ENCODE data around the gene ZNF202. TPM values are rescaled to one million over a fixed set of nuclear protein-coding genes. Genes with fewer than 3 reads are reported as not detected.
"Not testable (repeated sequence)": the region's sequence is repeated elsewhere in the genome, so short reads cannot be mapped to it uniquely, and the experiment has no call there.

Gene ZNF202
- total and polyA plus RNA-seq, 9 donors: 13.0 to 22.8 (median 16.7) TPM

DNA sequence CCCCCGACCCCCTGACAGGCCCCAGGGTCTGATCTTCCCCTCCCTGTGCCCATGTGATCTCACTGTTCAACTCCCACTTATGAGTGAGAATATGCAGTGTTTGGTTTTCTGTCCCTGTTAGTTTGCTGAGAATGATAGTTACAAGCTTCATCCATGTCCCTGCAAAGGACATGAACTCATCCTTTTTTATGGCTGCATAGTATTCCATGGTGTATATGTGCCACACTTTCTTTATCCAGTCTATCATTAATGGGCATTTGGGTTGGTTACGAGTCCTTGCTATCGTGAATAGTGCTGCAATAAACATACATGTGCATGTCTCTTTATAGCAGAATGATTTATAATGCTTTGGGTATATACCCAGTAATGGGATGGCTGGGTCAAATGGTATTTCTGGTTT lies 28.8 kb downstream of the ZNF202 start:
- H3K4me3 ChIP-seq (ENCODE audit: low read length); DNase-seq: not testable (repeated sequence)
- no CpG with 5 or more reads among the region's 3 CpGs for WGBS (ENCODE audit: insufficient coverage)

DNA sequence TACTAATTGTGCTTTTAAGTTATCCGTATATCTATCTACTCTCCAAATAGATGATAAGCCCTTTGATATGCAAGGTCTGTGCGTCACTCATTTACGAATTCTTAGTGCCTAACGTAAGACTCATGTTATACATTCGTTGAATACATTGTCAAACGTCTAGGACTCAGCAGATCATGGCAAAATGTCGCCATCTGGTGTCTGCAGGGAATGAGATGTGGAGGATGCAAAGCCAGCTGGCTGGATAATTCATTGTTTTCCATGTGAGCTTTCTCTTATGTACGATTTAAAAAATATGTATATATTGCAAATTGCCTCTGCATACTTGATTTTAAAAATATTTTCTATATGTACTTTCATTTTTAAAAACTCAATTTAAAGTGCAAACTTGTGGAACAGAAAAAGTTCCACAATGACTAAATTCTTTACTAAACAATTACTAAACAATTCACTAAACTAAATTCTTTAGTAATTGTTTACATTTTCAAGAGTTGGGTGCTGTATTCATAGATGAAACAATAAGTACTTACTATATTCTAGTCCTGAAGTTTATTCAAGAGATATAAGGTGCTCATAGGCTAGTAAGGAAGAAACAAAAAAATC lies 33.8 kb downstream of the ZNF202 start:
- Histone ChIP-seq H3K4me3 (ENCODE audit: low read length) (no peak overlapping the region), H3K4me1 (ENCODE audit: control insufficient read depth, insufficient read depth, low read length) (peaks cover 7% of the 10 kb centered on the region), H3K27ac (ENCODE audit: low read length) (no peak overlapping the region), H3K9me3 (replicated peaks; ENCODE audit: control insufficient read depth, low read depth, low read length) (no peaks in the 10 kb centered on the region), H3K36me3 (ENCODE audit: control insufficient read depth, insufficient read depth, low read length) (no peaks in the 10 kb centered on the region), H3K27me3 (ENCODE audit: control insufficient read depth, insufficient read depth, low read length) (no peaks in the 10 kb centered on the region)
- WGBS (ENCODE audit: insufficient coverage): no CpG with 5 or more reads among the region's 8 CpGs
- DNase-seq: peak; percentile 80

More for the DNA sequence above, 28.8 kb downstream of the ZNF202 start:
- H3K36me3 ChIP-seq (ENCODE audit: control insufficient read depth, insufficient read depth, low read length); H3K27me3 ChIP-seq (ENCODE audit: control insufficient read depth, insufficient read depth, low read length); H3K4me1 ChIP-seq (ENCODE audit: control insufficient read depth, insufficient read depth, low read length); H3K9me3 ChIP-seq (replicated peaks; ENCODE audit: control insufficient read depth, low read depth, low read length); H3K27ac ChIP-seq (ENCODE audit: low read length): not testable (repeated sequence)

DNA sequence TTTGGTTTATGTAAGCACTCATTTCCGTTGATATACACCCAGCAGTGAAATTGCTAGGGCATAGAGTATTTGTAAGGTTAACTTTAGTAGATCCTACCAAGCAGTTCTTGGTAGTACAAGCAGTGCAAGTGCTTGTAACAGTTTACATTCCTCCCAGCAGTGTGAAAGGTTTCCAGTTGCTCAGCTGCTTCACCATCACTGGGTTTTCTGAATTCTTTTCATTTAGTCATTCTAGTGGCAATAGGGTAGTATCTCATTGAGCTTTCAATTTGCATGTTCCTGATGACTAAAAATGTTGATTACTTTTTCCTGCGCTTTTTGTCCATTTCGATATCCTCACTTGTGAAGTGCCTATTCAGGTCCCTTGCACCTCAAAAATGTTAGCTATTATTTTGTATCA lies 34.3 kb downstream of the ZNF202 start:
- H3K36me3 ChIP-seq (ENCODE audit: control insufficient read depth, insufficient read depth, low read length): no peaks in the 10 kb centered on the region
- 92% methylated on average over 2 of the region's 3 CpGs for WGBS (ENCODE audit: insufficient coverage)
- peaks cover 12% of the 10 kb centered on the region for H3K4me1 ChIP-seq (ENCODE audit: control insufficient read depth, insufficient read depth, low read length)
- no peak overlapping the region for H3K27ac ChIP-seq (ENCODE audit: low read length)
- H3K27me3 ChIP-seq (ENCODE audit: control insufficient read depth, insufficient read depth, low read length): no peaks in the 10 kb centered on the region
- no peak for DNase-seq
- no peak overlapping the region for H3K4me3 ChIP-seq (ENCODE audit: low read length)
- H3K9me3 ChIP-seq (replicated peaks; ENCODE audit: control insufficient read depth, low read depth, low read length): no peaks in the 10 kb centered on the region

DNA sequence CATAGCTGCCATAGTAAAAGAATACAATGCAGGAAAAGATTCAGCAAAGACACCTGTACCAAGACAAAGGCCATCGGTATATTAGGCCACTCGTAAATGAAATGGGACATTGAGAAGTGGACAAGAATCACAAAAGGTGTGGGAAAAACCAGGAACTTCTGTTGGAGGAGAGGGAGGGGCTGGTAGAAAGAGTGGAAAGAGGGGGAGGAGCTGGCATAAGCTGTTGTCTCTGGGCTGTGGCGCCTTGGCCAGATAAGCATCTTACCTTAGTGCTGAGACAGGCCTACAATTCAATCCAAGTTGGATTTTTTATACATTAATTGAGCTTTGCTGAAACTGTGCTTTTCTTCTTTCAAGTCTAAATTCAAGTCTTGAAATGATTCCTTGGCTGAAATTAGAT lies 37.1 kb downstream of the ZNF202 start:
- peaks cover 16% of the 10 kb centered on the region for H3K4me1 ChIP-seq (ENCODE audit: control insufficient read depth, insufficient read depth, low read length)
- no peaks in the 10 kb centered on the region for H3K27me3 ChIP-seq (ENCODE audit: control insufficient read depth, insufficient read depth, low read length)
- no peak for DNase-seq
- no peaks in the 10 kb centered on the region for H3K9me3 ChIP-seq (replicated peaks; ENCODE audit: control insufficient read depth, low read depth, low read length)
- no peaks in the 10 kb centered on the region for H3K36me3 ChIP-seq (ENCODE audit: control insufficient read depth, insufficient read depth, low read length)
- H3K27ac ChIP-seq (ENCODE audit: low read length): no peak overlapping the region
- H3K4me3 ChIP-seq (ENCODE audit: low read length): no peak overlapping the region
- WGBS (ENCODE audit: insufficient coverage): 94% methylated on average over 2 of the region's 3 CpGs

- no peaks in the 10 kb centered on the region for H3K9me3 ChIP-seq (replicated peaks; ENCODE audit: control insufficient read depth, low read depth, low read length)
- no peaks in the 10 kb centered on the region for H3K36me3 ChIP-seq (ENCODE audit: control insufficient read depth, insufficient read depth, low read length)
- no peak overlapping the region for H3K4me3 ChIP-seq (ENCODE audit: low read length)
- no peak overlapping the region for H3K27ac ChIP-seq (ENCODE audit: low read length)
- no peaks in the 10 kb centered on the region for H3K27me3 ChIP-seq (ENCODE audit: control insufficient read depth, insufficient read depth, low read length)
- DNase-seq: no peak
- 39% methylated on average over 2 of the region's 2 CpGs for WGBS (ENCODE audit: insufficient coverage)
- peaks cover 16% of the 10 kb centered on the region for H3K4me1 ChIP-seq (ENCODE audit: control insufficient read depth, insufficient read depth, low read length)
These were observed 38.8 kb downstream of the ZNF202 start for GRCh38 chr11:123702696-123703095.

- peaks cover 16% of the 10 kb centered on the region for H3K4me1 ChIP-seq (ENCODE audit: control insufficient read depth, insufficient read depth, low read length)
- no peaks in the 10 kb centered on the region for H3K9me3 ChIP-seq (replicated peaks; ENCODE audit: control insufficient read depth, low read depth, low read length)
- DNase-seq: peak; percentile 56
- WGBS (ENCODE audit: insufficient coverage): 71% methylated on average over 1 of the region's 9 CpGs
- H3K27me3 ChIP-seq (ENCODE audit: control insufficient read depth, insufficient read depth, low read length): no peaks in the 10 kb centered on the region
- peak overlapping the region; percentile 59 for H3K27ac ChIP-seq (ENCODE audit: low read length)
- no peak overlapping the region for H3K4me3 ChIP-seq (ENCODE audit: low read length)
- H3K36me3 ChIP-seq (ENCODE audit: control insufficient read depth, insufficient read depth, low read length): no peaks in the 10 kb centered on the region
These were observed 39.3 kb downstream of the ZNF202 start for GRCh38 chr11:123702139-123702538.

GRCh38 chr11:123700772-123701171 lies 40.7 kb downstream of the ZNF202 start:
- WGBS (ENCODE audit: insufficient coverage): 93% methylated on average over 2 of the region's 3 CpGs
- Histone ChIP-seq H3K27ac (ENCODE audit: low read length) (no peak overlapping the region), H3K36me3 (ENCODE audit: control insufficient read depth, insufficient read depth, low read length) (no peaks in the 10 kb centered on the region), H3K9me3 (replicated peaks; ENCODE audit: control insufficient read depth, low read depth, low read length) (no peaks in the 10 kb centered on the region), H3K4me3 (ENCODE audit: low read length) (no peak overlapping the region), H3K27me3 (ENCODE audit: control insufficient read depth, insufficient read depth, low read length) (no peaks in the 10 kb centered on the region), H3K4me1 (ENCODE audit: control insufficient read depth, insufficient read depth, low read length) (peaks cover 16% of the 10 kb centered on the region)
- no peak for DNase-seq

DNA sequence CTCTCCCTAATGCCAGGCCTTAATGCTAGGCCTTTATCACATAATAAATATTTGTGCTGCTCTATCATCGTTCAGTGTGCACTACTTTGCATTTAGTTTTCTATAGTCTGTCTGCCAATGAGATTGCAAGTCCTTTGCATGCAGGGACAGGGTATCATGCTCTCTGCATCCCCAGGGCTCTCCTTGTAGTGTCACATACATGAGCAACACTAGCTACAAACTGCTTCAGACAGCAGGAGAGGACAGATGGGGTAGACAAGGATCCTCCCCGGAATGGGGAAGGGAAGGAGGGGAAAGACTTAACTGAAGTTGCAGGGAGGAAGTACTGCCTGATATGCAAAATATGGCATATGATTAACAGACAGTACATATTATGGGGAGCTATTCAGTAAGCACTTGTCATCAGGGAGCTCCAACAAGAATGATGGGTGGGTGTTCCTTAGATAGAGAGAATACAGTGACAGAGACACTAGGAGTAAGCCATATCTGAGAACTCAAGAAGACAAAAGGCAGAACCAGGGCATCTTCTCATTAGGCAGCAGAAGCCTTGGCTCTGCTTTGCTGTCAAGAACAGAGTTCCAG lies 42.8 kb downstream of the ZNF202 start:
- H3K9me3 ChIP-seq (replicated peaks; ENCODE audit: control insufficient read depth, low read depth, low read length): no peaks in the 10 kb centered on the region
- peaks cover 16% of the 10 kb centered on the region for H3K4me1 ChIP-seq (ENCODE audit: control insufficient read depth, insufficient read depth, low read length)
- no peak overlapping the region for H3K4me3 ChIP-seq (ENCODE audit: low read length)
- 47% methylated on average over 2 of the region's 2 CpGs for WGBS (ENCODE audit: insufficient coverage)
- no peak overlapping the region for H3K27ac ChIP-seq (ENCODE audit: low read length)
- DNase-seq: no peak
- no peaks in the 10 kb centered on the region for H3K27me3 ChIP-seq (ENCODE audit: control insufficient read depth, insufficient read depth, low read length)
- H3K36me3 ChIP-seq (ENCODE audit: control insufficient read depth, insufficient read depth, low read length): no peaks in the 10 kb centered on the region

DNA sequence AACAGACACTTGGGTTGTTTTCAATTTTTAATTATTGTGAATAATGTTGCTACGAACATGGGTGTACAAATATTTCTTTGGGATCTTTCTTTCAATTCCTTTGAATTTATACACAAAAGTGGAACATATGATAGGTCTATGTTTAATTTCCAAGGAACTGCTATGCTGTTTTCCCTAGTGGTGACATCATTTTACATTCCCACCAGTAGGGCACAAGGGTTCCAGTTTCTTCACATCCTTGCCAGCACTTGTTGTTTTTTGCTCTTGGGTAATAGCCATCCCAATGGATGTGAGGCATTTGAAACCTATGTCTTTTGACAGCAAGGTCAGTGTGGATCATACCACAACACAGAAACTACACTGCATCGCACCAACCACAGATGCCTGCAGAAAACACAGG lies 45.3 kb downstream of the ZNF202 start:
- Histone ChIP-seq H3K27me3 (ENCODE audit: control insufficient read depth, insufficient read depth, low read length) (no peaks in the 10 kb centered on the region), H3K4me1 (ENCODE audit: control insufficient read depth, insufficient read depth, low read length) (no peaks in the 10 kb centered on the region), H3K4me3 (ENCODE audit: low read length) (no peak overlapping the region), H3K36me3 (ENCODE audit: control insufficient read depth, insufficient read depth, low read length) (no peaks in the 10 kb centered on the region), H3K9me3 (replicated peaks; ENCODE audit: control insufficient read depth, low read depth, low read length) (no peaks in the 10 kb centered on the region), H3K27ac (ENCODE audit: low read length) (no peak overlapping the region)
- no peak for DNase-seq
- no CpG with 5 or more reads among the region's 2 CpGs for WGBS (ENCODE audit: insufficient coverage)

GRCh38 chr11:123695231-123695630 lies 46.2 kb downstream of the ZNF202 start:
- H3K4me1 ChIP-seq (ENCODE audit: control insufficient read depth, insufficient read depth, low read length): no peaks in the 10 kb centered on the region
- no peaks in the 10 kb centered on the region for H3K27me3 ChIP-seq (ENCODE audit: control insufficient read depth, insufficient read depth, low read length)
- WGBS (ENCODE audit: insufficient coverage): 72% methylated on average over 2 of the region's 9 CpGs
- no peaks in the 10 kb centered on the region for H3K36me3 ChIP-seq (ENCODE audit: control insufficient read depth, insufficient read depth, low read length)
- H3K4me3 ChIP-seq (ENCODE audit: low read length): no peak overlapping the region
- no peak for DNase-seq
- no peaks in the 10 kb centered on the region for H3K9me3 ChIP-seq (replicated peaks; ENCODE audit: control insufficient read depth, low read depth, low read length)
- H3K27ac ChIP-seq (ENCODE audit: low read length): no peak overlapping the region

- no peaks in the 10 kb centered on the region for H3K4me1 ChIP-seq (ENCODE audit: control insufficient read depth, insufficient read depth, low read length)
These were observed 46.9 kb downstream of the ZNF202 start for GRCh38 chr11:123694551-123694950.

More at GRCh38 chr11:123694551-123694950, 46.9 kb downstream of the ZNF202 start:
- no CpG with 5 or more reads among the region's 2 CpGs for WGBS (ENCODE audit: insufficient coverage)
- Histone ChIP-seq H3K27ac (ENCODE audit: low read length) (no peak overlapping the region), H3K4me3 (ENCODE audit: low read length) (no peak overlapping the region), H3K9me3 (replicated peaks; ENCODE audit: control insufficient read depth, low read depth, low read length) (no peaks in the 10 kb centered on the region), H3K27me3 (ENCODE audit: control insufficient read depth, insufficient read depth, low read length) (no peaks in the 10 kb centered on the region), H3K36me3 (ENCODE audit: control insufficient read depth, insufficient read depth, low read length) (no peaks in the 10 kb centered on the region)
- no peak for DNase-seq
